GM03348 (cell line): ENCODE data around the gene FLACC1.
"Not testable (repeated sequence)": the region's sequence is repeated elsewhere in the genome, so short reads cannot be mapped to it uniquely, and the experiment has no call there.

Source experiments
- DNase-seq: peaks from one replicate; pipeline ENCODE4 v3.0.0; 2012; ENCODE audit warnings: low spot score

The FLACC1 gene

DNA sequence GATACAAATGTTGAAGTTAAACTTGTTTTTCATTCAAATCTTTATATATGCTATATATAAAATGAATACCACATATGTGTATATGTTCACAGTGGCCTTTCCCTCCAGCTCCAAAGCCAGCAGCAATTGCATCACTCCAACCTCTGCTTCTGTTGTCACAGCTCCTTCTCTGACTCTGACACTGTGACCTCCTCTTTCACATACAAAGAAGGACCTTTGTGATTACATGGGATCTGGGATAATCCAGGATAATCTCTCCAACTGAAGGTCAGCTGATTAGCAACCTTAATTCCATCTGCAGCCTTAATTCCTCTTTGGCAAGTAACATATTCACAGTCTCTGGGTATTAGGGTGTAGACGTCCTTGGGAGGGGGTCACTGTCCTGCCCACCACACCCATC is 8.4 kb downstream of the FLACC1 start:
- DNase-seq, result no peak

DNA sequence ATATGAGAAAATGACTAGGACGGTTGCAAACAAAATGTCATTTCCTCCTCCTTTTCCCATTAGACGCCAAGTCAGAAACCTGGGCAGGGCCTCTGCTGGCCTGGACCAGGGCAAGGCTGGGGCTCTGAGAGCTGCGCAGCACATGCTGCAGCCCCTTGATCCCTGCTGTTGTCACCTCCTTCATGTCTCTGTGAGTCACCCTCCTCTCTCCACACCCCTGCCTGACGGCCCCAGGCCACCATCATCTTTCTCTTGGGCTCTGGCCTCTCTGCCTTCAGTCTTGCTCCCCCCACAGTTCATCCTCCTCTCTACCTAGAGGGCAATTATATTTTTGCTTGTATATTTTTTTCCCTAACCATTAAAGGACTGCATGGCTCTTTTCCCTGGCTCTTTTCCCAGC is 10.0 kb downstream of the FLACC1 start:
- DNase-seq, result no peak

DNA sequence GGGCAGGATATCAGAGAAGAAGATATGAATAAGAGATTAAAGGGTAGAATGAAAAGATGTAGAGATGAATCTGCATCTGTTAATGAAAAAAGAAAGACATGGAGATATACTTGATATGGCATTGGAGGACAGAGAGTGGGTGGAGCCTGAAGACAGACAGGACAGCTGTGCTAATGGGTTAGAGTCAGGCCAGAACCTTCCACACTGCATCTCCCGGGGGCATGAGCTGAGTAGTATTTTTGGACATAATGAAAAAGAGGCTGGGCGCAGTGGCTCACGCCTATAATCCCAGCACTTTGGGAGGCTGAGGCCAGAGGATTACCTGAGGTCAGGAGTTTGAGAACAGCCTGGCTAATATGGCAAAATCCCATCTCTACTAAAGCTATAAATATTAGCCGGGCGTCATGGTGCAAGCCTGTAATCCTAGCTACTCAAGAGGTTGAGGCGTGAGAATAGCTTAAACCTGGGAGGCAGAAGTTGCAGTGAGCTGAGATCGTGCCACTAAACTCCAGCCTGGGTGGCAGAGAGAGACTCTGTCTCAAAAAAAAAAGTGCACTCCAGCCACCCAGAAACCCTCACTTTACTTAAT is 11.4 kb downstream of the FLACC1 start:
- no peak for DNase-seq

DNA sequence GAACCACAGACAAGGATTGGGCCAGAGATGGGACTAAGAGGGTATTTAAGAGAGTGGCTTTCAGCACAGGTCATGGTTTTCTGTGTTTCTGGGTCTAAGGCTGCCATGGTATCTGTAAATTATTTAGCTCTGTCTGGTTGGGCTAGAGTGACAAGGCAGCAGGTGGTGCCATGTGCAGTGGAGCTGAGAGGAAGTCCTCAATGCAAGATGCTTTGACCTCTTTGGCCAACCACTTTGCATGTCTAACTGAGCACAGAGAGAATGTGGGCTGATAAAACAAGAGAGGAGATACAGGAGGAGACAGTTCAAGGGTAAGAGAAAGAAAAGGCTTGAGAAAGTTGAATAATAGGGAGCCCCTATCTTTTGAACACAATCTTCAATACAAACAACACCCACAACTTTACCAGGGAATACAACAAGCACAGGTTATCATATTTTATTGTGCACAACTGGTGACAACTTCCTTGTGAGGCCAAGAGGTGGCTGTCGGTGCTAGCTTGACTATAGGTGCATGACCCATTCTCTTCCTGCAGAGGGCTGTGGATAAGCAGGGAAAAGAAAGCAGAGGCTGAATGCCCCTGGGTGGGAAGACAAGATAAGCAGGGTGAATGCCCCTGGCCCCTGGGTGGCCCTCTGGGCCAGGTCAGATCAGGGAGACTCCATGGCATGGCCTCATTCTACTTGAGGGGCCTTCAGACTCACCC is 12.3 kb downstream of the FLACC1 start:
- DNase-seq, result no peak

DNA sequence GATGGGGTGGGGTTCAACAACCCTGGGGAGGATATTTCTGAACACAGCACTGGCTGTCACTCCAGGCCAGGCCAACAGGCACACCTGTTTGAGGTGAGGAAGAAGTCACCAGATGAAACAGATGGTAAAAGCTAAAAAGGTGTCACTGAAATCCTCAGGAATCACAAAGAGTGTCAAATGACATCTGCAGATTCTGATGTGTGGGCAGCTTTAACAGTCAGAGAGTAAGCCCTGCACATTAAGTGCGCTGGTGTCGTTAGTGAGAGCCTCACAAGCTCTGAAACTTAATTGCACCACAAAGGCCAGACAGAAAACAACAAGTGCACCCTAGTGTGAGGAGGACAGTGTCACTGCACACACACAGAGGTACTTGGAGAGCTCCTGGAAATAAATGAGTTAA is 13.6 kb downstream of the FLACC1 start:
- no peak for DNase-seq

DNA sequence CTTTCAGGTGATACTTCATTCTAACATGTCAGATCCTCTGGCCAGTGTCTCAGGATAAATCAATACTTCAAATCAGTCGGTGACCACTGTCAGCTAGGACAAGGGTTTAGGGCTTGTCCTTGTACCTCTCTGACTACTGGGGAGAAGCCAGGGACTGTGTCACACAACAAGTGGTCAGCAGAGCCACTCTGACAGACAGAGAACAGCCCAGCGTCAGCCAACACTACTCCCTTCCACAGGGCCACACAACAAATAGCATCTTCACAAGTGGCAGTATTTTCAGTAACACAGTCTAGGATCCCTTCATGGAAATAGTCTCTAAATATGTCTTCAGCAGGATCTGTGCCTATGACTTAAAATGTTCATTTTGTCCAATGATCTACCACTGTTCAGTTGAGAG is 14.2 kb downstream of the FLACC1 start:
- no peak for DNase-seq

DNA sequence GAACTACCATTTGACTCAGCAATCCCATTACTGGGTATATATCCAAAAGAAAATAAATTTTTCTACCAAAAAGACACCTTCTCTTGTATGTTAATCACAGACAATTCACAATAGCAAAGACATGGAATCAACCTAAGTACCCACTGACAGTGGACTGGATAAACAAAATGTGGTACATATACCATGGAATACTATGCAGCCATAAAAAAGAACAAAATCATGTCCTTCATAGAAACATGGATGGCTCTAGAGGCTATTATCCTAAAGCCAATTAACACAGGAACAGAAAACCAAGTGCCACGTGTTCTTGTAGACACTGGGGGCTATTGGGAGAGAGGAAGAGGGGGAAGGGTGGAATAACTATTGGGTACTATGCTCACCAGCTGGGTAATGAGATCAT is 27.7 kb downstream of the FLACC1 start:
- DNase-seq, result no peak

DNA sequence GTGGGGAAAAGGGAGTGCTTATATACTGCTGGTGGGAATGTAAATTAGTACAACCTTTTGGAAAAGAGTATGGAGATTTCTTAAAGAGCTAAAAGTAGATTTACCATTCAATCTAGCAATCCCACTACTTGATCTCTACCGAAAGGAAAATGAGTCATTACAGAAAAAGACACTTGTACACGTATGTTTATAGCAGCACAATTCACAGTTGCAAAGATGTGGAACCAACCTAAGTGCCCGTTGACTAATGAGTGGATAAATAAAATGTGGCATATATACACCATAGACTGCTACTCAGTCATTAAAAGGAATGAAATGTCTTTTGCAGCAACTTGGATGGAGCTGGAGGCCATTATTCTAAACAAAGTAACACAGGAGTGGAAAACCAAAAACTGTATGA is 29.5 kb downstream of the FLACC1 start:
- DNase-seq, result no peak

DNA sequence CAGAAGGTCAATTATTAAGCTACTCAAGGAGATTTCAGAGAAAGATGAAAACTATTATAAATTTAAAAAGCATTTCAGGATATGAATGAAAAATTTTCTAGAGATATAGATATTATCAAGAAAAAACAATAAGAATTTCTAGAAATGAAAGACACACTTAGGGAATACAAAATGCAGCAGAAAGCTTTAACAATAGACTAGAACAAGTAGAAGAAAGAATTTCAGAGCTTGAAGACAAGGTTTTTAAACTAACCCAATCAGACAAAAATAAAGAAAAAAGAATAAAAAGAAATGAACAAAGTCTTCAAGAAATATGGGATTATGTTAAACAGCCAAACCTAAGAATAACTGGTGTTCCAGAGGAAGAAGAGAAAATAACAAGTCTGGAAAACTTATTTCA is 34.4 kb downstream of the FLACC1 start:
- no peak for DNase-seq

DNA sequence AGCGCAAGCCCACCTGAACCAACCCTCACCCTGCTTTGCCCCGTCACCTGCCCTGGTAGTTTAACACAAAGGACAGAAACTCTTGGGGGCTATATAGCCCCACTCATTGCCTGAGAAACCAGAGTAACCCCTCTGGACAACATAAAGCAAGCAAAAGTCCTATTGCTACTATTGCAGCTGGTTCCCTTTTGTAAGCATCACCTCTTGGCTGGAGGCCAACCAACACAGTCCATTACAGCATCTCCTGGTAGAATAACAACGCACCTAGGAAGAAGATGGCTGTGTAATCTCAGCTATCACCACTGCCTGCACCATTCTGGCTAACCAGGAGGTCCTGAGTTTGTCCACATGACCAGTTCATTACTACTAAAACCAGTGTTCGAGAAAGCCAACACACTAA is 36.4 kb downstream of the FLACC1 start:
- DNase-seq, result no peak

DNA sequence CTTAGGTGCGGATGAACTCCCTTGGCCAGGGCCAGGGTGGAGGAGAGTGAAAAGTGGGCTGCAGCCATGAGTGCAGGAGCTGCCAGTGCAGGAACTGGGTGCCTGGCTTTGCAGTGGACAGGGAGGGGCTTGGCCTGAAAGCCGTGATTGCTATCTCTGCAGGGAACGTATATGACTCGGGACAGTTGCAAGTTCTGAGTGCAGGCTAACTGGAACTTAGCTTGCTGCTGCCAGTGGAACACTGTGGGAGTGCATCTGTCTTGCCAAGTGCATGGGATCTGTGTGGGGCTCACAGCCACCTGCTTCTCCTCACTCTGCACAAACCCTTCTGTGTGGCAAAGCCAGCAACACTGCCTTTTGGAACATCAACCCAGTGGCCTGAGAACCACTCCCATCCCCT is 36.9 kb downstream of the FLACC1 start:
- no peak for DNase-seq

DNA sequence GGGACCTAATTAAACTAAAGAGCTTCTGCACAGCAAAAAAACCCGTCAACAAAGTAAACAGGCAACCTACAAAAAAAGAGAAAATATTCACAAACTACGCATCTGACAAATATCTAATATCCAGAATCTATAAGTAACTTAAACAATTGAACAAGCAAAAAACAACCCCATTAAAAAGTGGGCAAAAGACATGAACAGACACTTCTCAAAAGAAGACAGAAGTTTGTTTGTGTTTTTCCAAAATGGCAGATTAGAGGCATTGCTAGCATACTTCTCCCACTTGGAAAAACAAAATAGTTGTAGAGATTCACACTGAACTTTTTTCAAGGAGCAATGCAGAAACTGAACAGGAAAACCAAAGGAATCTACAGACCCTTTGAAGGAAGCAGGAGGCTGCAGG is 37.6 kb downstream of the FLACC1 start:
- DNase-seq, result no peak

DNA sequence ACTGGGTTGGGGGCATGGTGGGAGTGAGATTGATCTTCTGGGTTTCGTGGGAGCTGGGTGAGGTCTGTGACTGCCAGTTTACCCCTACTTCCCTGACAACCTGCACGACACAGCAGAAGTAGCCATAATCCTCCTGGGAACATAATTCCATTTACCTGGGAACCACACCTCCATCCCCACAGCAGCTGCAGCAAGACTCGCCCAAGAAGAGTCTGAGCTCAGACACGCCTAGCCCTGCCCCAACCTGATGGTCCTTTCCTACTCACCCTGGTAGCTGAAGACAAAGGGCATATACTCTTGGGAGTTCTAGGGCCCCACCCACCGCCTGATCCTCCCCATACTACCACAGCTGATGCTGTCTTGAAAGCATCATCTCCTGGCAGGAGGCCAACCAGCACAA is 43.8 kb downstream of the FLACC1 start:
- no peak for DNase-seq

DNA sequence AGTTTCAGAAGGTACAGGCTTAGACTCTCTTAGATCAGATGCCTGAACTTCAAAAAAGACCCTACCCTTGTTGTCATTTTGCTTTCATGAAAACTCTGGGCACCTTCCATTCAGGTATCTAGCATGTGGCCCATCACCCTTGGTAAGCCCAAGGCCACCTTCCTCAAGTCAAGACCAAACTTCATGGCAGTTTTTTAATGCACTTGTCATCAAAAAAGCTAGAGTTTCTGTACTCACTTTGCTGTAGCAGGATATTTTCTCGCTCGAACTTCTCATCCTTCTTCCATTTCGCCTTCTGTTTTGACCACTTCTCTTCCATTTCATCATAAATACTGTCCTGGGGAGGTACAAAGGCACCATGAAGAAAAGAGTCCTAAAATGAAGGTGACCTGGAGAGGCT is 48.2 kb downstream of the FLACC1 start:
- DNase-seq, result no peak

DNA sequence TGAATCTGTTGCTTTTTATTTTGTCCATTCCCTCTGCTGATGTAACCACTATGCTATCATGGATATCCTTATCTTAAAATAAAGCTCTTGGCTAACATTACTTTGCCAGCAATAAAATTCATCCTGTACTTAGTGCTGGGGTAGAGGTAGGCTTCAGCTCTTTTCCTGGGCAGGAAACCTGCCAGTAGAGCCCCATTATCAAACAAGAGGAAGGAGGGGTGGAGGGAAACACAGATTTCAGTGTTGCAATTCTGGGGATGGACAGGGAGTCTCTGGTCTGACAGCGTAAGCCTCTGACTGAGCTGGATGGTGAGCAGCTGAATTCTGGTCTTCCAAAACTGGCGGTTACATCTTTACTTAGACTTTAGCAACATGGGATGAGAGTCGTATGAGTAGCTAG is 49.3 kb downstream of the FLACC1 start:
- no peak for DNase-seq

DNA sequence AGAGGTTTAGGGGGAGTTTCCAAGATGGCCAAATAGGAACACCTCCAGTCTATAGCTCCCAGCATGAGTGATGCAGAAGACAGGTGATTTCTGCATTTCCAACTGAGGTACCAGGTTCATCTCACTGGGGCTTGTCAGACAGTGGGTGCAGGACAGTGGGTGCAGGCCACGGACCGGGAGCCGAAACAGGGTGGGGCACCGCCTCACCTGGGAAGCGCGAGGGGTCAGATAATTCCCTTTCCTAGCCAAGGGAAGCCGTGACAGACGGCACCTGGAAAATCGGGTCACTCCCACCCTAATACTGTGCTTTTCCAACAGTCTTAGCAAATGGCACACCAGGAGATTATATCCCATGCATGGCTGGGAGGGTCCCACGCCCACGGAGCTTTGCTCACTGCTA is 57.2 kb downstream of the FLACC1 start:
- DNase-seq, result not testable (repeated sequence)

DNA sequence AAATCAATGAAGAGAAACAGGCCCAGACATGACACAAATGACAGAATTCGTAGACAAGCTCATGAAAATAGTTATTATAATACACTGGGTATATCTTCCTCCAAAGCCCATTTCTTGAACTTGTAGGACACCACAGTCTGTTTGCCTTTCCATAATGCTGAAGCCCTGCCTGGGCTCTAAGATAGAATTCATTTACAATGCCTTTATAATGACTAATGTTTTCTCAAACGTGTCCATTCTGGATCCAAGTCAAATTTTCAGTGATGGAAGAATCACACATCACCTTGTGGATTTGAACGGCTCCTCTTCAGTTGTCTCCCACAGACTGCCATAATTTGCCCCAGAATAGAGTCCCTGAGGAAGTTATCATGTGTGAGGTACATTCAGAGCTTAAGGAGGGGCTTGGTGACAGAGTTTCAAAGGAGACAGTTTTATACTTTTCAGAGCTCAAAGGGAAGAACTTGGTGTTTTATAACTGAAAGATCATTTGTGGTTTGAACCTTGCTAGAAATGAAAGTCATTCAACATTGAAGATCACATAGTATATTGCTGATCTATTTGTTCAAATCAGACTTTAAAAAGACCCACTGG is 58.6 kb downstream of the FLACC1 start:
- DNase-seq, result no peak

DNA sequence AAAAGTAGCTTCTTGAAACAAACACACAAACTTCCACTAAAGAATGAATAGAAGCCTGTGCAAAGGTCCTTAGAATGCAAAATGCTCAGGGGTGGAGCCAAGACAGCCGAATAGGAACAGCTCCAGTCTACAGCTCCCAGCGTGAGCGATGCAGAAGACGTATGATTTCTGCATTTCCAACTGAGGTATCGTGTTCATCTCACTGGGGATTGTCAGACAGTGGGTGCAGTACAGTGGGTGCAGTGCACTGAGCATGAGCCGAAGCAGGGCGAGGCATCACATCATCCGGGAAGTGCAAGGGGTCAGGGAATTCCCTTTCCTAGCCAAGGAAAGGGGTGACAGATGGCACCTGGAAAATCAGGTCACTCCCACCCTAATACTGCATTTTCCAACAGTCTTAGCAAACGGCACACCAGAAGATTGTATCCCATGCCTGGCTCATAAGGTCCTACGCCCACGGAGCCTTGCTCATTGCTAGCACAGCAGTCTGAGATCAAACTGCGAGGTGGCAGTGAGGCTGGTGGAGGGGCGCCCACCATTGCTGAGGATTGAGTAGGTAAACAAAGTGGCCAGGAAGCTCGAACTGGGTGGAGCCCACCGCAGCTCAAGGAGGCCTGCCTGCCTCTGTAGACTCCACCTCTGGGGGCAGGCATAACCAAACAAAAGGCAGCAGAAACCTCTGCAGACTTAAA is 66.5 kb downstream of the FLACC1 start:
- not testable (repeated sequence) for DNase-seq

DNA sequence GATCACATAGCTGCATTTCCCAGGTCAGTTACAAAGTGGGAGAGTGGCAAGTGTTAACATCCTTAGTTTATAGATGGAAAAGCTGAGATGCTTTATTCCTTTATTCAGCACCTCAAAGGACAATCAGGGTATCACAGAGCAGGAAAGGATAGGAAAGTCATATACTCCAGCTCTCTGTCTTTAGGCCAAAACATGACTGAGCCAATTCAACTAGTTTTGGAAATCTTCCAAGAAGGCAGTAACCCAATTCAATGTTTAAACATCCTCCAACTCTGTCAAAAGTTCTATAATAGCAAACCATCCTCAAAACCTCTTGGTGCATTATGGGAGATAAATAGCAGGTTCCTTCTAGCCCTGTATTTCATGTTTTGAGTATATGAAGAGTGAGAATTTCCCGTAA is 71.6 kb downstream of the FLACC1 start:
- DNase-seq, result no peak

DNA sequence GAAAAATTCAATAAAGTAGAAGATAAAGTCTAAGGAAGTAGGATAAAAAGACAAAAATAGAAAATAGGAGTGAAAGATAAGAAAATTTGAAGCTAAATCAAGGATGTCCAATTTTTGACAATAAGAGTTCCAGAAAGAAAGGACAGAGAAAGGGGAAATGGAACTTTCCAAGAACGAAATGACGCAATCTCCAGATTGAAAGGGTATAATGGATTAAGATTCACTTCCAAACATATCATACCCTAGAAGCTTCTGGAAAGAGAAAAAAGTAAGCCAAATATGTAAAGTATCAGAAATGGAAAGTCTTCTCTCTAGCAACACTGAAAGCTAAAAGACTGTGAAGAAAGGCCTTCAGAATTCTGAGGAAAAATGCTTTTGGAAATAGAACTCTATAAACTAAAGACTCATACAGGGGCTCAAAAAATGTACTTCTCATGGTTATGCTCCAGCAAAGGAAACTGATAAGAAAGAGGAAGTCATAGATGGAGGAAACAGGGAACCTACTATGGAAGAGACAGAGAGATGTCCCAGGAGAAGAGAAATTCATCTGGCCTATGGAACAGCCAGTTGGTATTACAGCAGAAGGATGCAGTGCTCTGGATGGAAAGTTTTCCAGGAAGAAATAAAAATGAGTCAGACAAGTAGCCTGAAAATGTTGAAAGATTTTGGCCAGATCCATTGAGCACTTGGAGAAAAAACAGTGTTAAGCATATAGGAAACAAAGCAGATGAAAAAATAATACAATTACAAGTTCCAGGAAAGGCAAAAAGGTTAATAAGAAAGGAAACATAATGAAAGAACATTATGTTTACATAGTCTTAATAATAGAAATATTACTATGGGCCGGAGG is 76.7 kb downstream of the FLACC1 start:
- peak; percentile 39 for DNase-seq

DNA sequence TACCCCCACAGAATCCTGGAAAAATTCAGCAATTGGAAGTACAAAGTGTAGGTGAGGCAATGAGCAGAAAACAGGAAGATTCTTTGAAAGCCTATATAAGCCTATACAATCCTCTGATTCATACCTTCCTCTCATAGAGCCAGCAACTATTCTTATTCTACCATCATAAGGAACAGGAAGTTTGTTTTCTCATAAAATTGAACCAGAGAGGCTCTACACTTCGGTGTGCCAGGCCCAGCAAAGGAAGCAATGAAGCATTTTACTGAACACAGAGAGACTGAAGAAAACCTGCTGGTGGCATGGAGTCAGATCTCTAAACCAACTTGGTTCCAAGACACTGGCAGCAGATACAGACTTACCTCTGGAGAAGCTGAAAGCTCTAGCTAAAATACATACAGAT is 78.1 kb downstream of the FLACC1 start:
- DNase-seq, result no peak

DNA sequence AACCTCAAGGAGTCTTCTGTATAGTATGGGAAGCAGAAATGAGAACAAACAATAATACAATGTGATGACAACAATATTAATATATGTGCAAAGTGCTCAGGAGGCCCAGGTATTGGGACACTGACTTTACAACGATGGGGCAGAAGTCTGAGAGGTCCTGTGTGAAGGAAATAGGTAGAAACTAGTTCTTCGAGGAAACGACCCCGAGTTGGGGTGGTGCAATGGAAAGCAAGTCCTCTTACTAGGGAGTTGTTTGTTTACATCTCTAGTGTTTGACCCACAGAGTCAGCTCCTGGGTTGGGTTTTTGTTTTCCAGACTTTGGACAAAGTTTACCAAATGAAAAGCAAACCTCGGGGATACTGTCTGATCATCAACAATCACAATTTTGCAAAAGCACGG is 80.6 kb downstream of the FLACC1 start:
- no peak for DNase-seq
